Nucleus accumbens (tissue), 56 donors: ENCODE results near the gene SLC25A40.

Experiments used
- DNase-seq, 56 donors: peaks; one replicate each; lab custom pipeline; 2025; lab: John Stamatoyannopoulos, UW

Gene SLC25A40

GRCh38 chr7:87797395-87797794, 78.8 kb downstream of the SLC25A40 start:
- no peak for DNase-seq

- DNase-seq: no peak
These were observed 90.7 kb downstream of the SLC25A40 start for GRCh38 chr7:87785368-87785995.

- DNase-seq: no peak
These were observed 91.7 kb downstream of the SLC25A40 start for GRCh38 chr7:87784424-87784823.
